GM23248 (cell line): ENCODE results near the gene KDM4B. TPM values are rescaled to one million over a fixed set of nuclear protein-coding genes. Genes with fewer than 3 reads are reported as not detected.

Source experiments
- DNase-seq: peaks from one replicate; pipeline ENCODE4 v3.0.0-alpha.2; 2015
- H2AFZ ChIP-seq: fragments of 200-600 bp; sonication (generic); 2 replicates; pipeline ENCODE4 v1.6.1; 2016; ENCODE audit warnings: antibody characterized with exemption
- H3F3A ChIP-seq: fragments of 200-600 bp; sonication (generic); 2 replicates; pipeline ENCODE4 v1.6.1; 2016; ENCODE audit warnings: mild to moderate bottlenecking, antibody characterized with exemption, mixed run types; ENCODE audit not compliant: insufficient read depth
- H3K27ac ChIP-seq: fragments of 200-600 bp; sonication (generic); 2 replicates; pipeline ENCODE4 v1.5.1; 2016; ENCODE audit warnings: mild to moderate bottlenecking
- H3K27me3 ChIP-seq: fragments of 200-600 bp; sonication (generic); replicated peaks from 2 replicates; pipeline ENCODE4 v1.6.1; 2016; ENCODE audit warnings: mild to moderate bottlenecking; ENCODE audit not compliant: insufficient read depth
- H3K36me3 ChIP-seq: fragments of 200-600 bp; sonication (generic); 2 replicates; pipeline ENCODE4 v1.6.1; 2016; ENCODE audit warnings: low read depth, mild to moderate bottlenecking
- H3K4me1 ChIP-seq: fragments of 200-600 bp; sonication (generic); 2 replicates; pipeline ENCODE4 v1.6.1; 2016; ENCODE audit warnings: mild to moderate bottlenecking; ENCODE audit not compliant: insufficient read depth
- H3K4me2 ChIP-seq: fragments of 200-600 bp; sonication (generic); one replicate; pipeline ENCODE4 v1.6.1; 2016; ENCODE audit warnings: mild to moderate bottlenecking; ENCODE audit not compliant: unreplicated experiment
- H3K4me3 ChIP-seq: fragments of 200-600 bp; sonication (generic); 2 replicates; pipeline ENCODE4 v1.5.1; 2016; ENCODE audit warnings: mild to moderate bottlenecking
- H3K79me2 ChIP-seq: fragments of 200-600 bp; sonication (generic); 2 replicates; pipeline ENCODE4 v1.6.1; 2016; ENCODE audit warnings: mild to moderate bottlenecking; ENCODE audit not compliant: insufficient read depth
- H3K9ac ChIP-seq: fragments of 200-600 bp; sonication (generic); 2 replicates; pipeline ENCODE4 v1.6.1; 2016; ENCODE audit warnings: mild to moderate bottlenecking
- H3K9me2 ChIP-seq: fragments of 200-600 bp; sonication (generic); 2 replicates; pipeline ENCODE4 v1.6.1; 2016; ENCODE audit warnings: mixed run types, mild to moderate bottlenecking, moderate library complexity; ENCODE audit not compliant: insufficient read depth
- H3K9me3 ChIP-seq: fragments of 200-600 bp; sonication (generic); one replicate; pipeline ENCODE4 v1.6.1; 2017; ENCODE audit warnings: low read depth
- H4K20me1 ChIP-seq: fragments of 200-600 bp; sonication (generic); 2 replicates; pipeline ENCODE4 v1.6.0; 2016; ENCODE audit not compliant: insufficient read depth
- EZH2 ChIP-seq: fragments of 200-600 bp; sonication (generic); IDR thresholded peaks from 2 replicates; pipeline ENCODE4 v1.6.1; 2018; ENCODE audit warnings: antibody characterized with exemption, mild to moderate bottlenecking; ENCODE audit not compliant: insufficient read depth, poor library complexity, severe bottlenecking
- EZH2phosphoT487 ChIP-seq: fragments of 200-600 bp; sonication (generic); IDR thresholded peaks from 2 replicates; pipeline ENCODE4 v1.6.1; 2018; ENCODE audit warnings: antibody characterized with exemption, moderate library complexity, mild to moderate bottlenecking, low read depth; ENCODE audit not compliant: insufficient read depth
- WGBS, 2 experiments: methylation state at CpG; one replicate each; pipeline ENCODE4 v1.1.6; 2015 to 2017; ENCODE audit warnings: low lambda C conversion rate in 2 of 2, low coverage in 1 of 2; ENCODE audit errors: missing lambda C conversion rate in 2 of 2; 5-methylcytosine and 5-hydroxymethylcytosine counted together
- in situ Hi-C: fragments of 300-500 bp; cut with MboI; formaldehyde crosslinking; loops from 2 replicates; pipeline ENCODE4 v1.15.0; 2020
- polyA plus RNA-seq: library from polyadenylated mRNA; unstranded; fragments of >200 nt; fragmentation: Nextera tagmentation; extraction: Ambion mirVana; gene quantifications from 2 replicates; pipeline ENCODE4 v1.2.1, GENCODE V29; 2016
- total RNA-seq: library from RNA; depleted of rRNA; stranded (reverse); fragments of >200 nt; shearing (Covaris generic); gene quantifications from 2 replicates; pipeline ENCODE4 v1.2.3, GENCODE V29; 2014

KDM4B gene
- total and polyA plus RNA-seq, 2 experiments from 2014 or later: 14.8 to 28.7 TPM

GRCh38 chr19:5130371-5131030 lies 161.6 kb downstream of the KDM4B start:
- H4K20me1 ChIP-seq: no peaks in the 10 kb centered on the region
- no peak overlapping the region for H3K4me3 ChIP-seq
- in situ Hi-C loops: no loop called here

GRCh38 chr19:5131031-5131505 lies 162.2 kb downstream of the KDM4B start:
- H2AFZ ChIP-seq: no peak overlapping the region
- DNase-seq: no peak
- H3K79me2 ChIP-seq: no peaks in the 10 kb centered on the region
- no peaks in the 10 kb centered on the region for H3K9me3 ChIP-seq
- H4K20me1 ChIP-seq: no peaks in the 10 kb centered on the region
- no peak overlapping the region for H3K9ac ChIP-seq
- 92 to 99% methylated on average over 15 to 20 of the region's 21 CpGs for whole genome bisulfite sequencing, 2 experiments
- H3K27ac ChIP-seq: no peak overlapping the region
- TF ChIP-seq EZH2phosphoT487 (no peak), EZH2 (no peak)
- in situ Hi-C loops: no loop called here
- no peak overlapping the region for H3K4me3 ChIP-seq
- no peak overlapping the region for H3K4me2 ChIP-seq
- no peaks in the 10 kb centered on the region for H3K36me3 ChIP-seq
- no peaks in the 10 kb centered on the region for H3K9me2 ChIP-seq
- H3F3A ChIP-seq: no peaks in the 10 kb centered on the region
- H3K4me1 ChIP-seq: peaks cover 5% of the 10 kb centered on the region
- H3K27me3 ChIP-seq: no peaks in the 10 kb centered on the region

More at GRCh38 chr19:5130371-5131030, 161.6 kb downstream of the KDM4B start:
- Histone ChIP-seq H3K9me3 (no peaks in the 10 kb centered on the region), H3K27ac (no peak overlapping the region), H3K4me1 (peaks cover 5% of the 10 kb centered on the region), H3K9ac (no peak overlapping the region), H3K79me2 (no peaks in the 10 kb centered on the region), H3K36me3 (no peaks in the 10 kb centered on the region), H3K9me2 (no peaks in the 10 kb centered on the region), H3K27me3 (no peaks in the 10 kb centered on the region), H3K4me2 (no peak overlapping the region), H2AFZ (no peak overlapping the region), H3F3A (no peaks in the 10 kb centered on the region)
- no peak for TF ChIP-seq EZH2
- TF ChIP-seq EZH2phosphoT487: no peak
- DNase-seq: no peak
- WGBS, 2 experiments: 95% methylated on average over 27 of the region's 27 CpGs

GRCh38 chr19:5131506-5132205 lies 162.7 kb downstream of the KDM4B start:
- H3K27me3 ChIP-seq: no peaks in the 10 kb centered on the region
- 87 to 92% methylated on average over 22 to 23 of the region's 25 CpGs for WGBS, 2 experiments
- no peak overlapping the region for H3K9ac ChIP-seq
- no peaks in the 10 kb centered on the region for H3K36me3 ChIP-seq
- peaks cover 5% of the 10 kb centered on the region for H3K4me1 ChIP-seq
- H3K27ac ChIP-seq: no peak overlapping the region
- no peaks in the 10 kb centered on the region for H3K79me2 ChIP-seq
- H4K20me1 ChIP-seq: no peaks in the 10 kb centered on the region
- H3F3A ChIP-seq: no peaks in the 10 kb centered on the region
- no peak overlapping the region for H3K4me2 ChIP-seq
- DNase-seq: no peak
- no peak overlapping the region for H3K4me3 ChIP-seq
- TF ChIP-seq EZH2phosphoT487 (no peak), EZH2 (no peak)
- no peak overlapping the region for H2AFZ ChIP-seq
- no peaks in the 10 kb centered on the region for H3K9me3 ChIP-seq
- in situ Hi-C loops: no loop called here
- no peaks in the 10 kb centered on the region for H3K9me2 ChIP-seq

GRCh38 chr19:5132206-5132560 lies 163.3 kb downstream of the KDM4B start:
- Histone ChIP-seq H3F3A (no peaks in the 10 kb centered on the region), H3K27me3 (no peaks in the 10 kb centered on the region), H3K4me2 (no peak overlapping the region), H3K79me2 (no peaks in the 10 kb centered on the region), H3K4me3 (no peak overlapping the region), H3K9me2 (no peaks in the 10 kb centered on the region), H3K9me3 (no peaks in the 10 kb centered on the region), H2AFZ (no peak overlapping the region), H4K20me1 (no peaks in the 10 kb centered on the region), H3K36me3 (no peaks in the 10 kb centered on the region), H3K4me1 (peaks cover 5% of the 10 kb centered on the region), H3K27ac (no peak overlapping the region), H3K9ac (no peak overlapping the region)
- TF ChIP-seq EZH2phosphoT487: no peak
- TF ChIP-seq EZH2: no peak
- 90 to 91% methylated on average over 8 of the region's 8 CpGs for WGBS, 2 experiments
- DNase-seq: no peak
- in situ Hi-C loops: no loop called here
